Inferior parietal cortex (tissue), 1 donor: Measurements from ENCODE around the gene METRNL.
"Not testable (repeated sequence)": the region's sequence is repeated elsewhere in the genome, so short reads cannot be mapped to it uniquely, and the experiment has no call there.

ENCODE experiments used
- DNase-seq: peaks from one replicate; pipeline ENCODE4 v3.0.0-alpha.2; 2016; ENCODE audit errors: extremely low spot score

METRNL gene

GRCh38 chr17:83052241-83052564 lies 27.2 kb upstream of the METRNL start:
- no peak for DNase-seq

- no peak for DNase-seq
Observed at GRCh38 chr17:83053021-83053681, 26.3 kb upstream of the METRNL start.

- DNase-seq, result no peak
Observed at GRCh38 chr17:83053739-83054451, 25.5 kb upstream of the METRNL start.

- no peak for DNase-seq
Observed at GRCh38 chr17:83054518-83055125, 24.8 kb upstream of the METRNL start.

- not testable (repeated sequence) for DNase-seq
Observed at GRCh38 chr17:83055176-83055575, 24.2 kb upstream of the METRNL start.

GRCh38 chr17:83055911-83056582 lies 23.4 kb upstream of the METRNL start:
- DNase-seq, result no peak

- no peak for DNase-seq
Observed at GRCh38 chr17:83056583-83057396, 22.6 kb upstream of the METRNL start.

GRCh38 chr17:83057397-83057761 lies 22.0 kb upstream of the METRNL start:
- DNase-seq, result no peak

GRCh38 chr17:83057793-83058265 lies 21.6 kb upstream of the METRNL start:
- no peak for DNase-seq

- no peak for DNase-seq
Observed at GRCh38 chr17:83058266-83058798, 21.1 kb upstream of the METRNL start.

GRCh38 chr17:83061586-83061985 lies 17.8 kb upstream of the METRNL start:
- DNase-seq, result no peak

- DNase-seq, result no peak
Observed at GRCh38 chr17:83062011-83062817, 17.2 kb upstream of the METRNL start.

- no peak for DNase-seq
Observed at GRCh38 chr17:83062818-83063671, 16.4 kb upstream of the METRNL start.

GRCh38 chr17:83064021-83064731 lies 15.2 kb upstream of the METRNL start:
- DNase-seq, result no peak

GRCh38 chr17:83064732-83065659 lies 14.4 kb upstream of the METRNL start:
- no peak for DNase-seq

GRCh38 chr17:83065660-83066542 lies 13.5 kb upstream of the METRNL start:
- no peak for DNase-seq

- DNase-seq, result not testable (repeated sequence)
Observed at GRCh38 chr17:83066543-83066890, 12.9 kb upstream of the METRNL start.
